IMR-90 (cell line): ENCODE data around the gene USP53. TPM values are rescaled to one million over a fixed set of nuclear protein-coding genes. Genes with fewer than 3 reads are reported as not detected.

Experiments
- ATAC-seq: fragments of 200-7000 bp; cut with Tn5 transposase; 2 replicates; pipeline ENCODE4 v1.9.1; 2020; ENCODE audit warnings: low read depth, mild to moderate bottlenecking, moderate library complexity
- BruUV-seq: library from RNA; stranded (reverse); fragments of 400-500 nt; replicated peaks from 2 replicates; lab custom pipeline; 2021; lab: Mats Ljungman, UMichigan
- CTCF ChIA-PET: fragments of 300-600 bp; formaldehyde crosslinking; extraction: SDS; loops from one replicate; lab custom pipeline; 2021; ENCODE audit warnings: antibody characterized with exemption; lab: Yijun Ruan, JAX
- POLR2A ChIA-PET: fragments of 300-600 bp; sonication (Branson Sonifier 250); formaldehyde crosslinking; loops from one replicate; lab custom pipeline; 2022; ENCODE audit warnings: antibody characterized with exemption; ENCODE audit not compliant: unreplicated experiment; lab: Charles Lee
- DNase-seq: peaks from one replicate; pipeline ENCODE4 v3.0.0; 2013
- H2AFZ ChIP-seq: replicated peaks from 2 replicates; pipeline ENCODE3; 2013; ENCODE audit warnings: low read length, mild to moderate bottlenecking; ENCODE audit not compliant: poor library complexity
- H2AK5ac ChIP-seq: 2 replicates; pipeline ENCODE4 v1.6.1; 2013; ENCODE audit warnings: low read depth, low read length, inconsistent platforms
- H2AK9ac ChIP-seq: replicated peaks from 2 replicates; pipeline ENCODE3; 2013; ENCODE audit warnings: mild to moderate bottlenecking, low read depth, low read length, moderate library complexity; ENCODE audit not compliant: poor library complexity
- H2BK120ac ChIP-seq: 2 replicates; pipeline ENCODE4 v1.6.1; 2013; ENCODE audit warnings: low read depth, low read length, inconsistent platforms
- H2BK15ac ChIP-seq: 3 replicates; pipeline ENCODE4 v1.6.1; 2013; ENCODE audit warnings: low read depth, low read length, inconsistent platforms
- H2BK20ac ChIP-seq: 2 replicates; pipeline ENCODE4 v1.6.1; 2013; ENCODE audit warnings: low read depth, mild to moderate bottlenecking, inconsistent platforms, low read length, moderate library complexity
- H2BK5ac ChIP-seq: 2 replicates; pipeline ENCODE4 v1.6.1; 2013; ENCODE audit warnings: mild to moderate bottlenecking, low read depth, low read length, inconsistent platforms; ENCODE audit not compliant: poor library complexity, severe bottlenecking
- H3K14ac ChIP-seq: replicated peaks from 2 replicates; pipeline ENCODE4 v1.6.1; 2013; ENCODE audit warnings: low read depth, low read length, inconsistent platforms
- H3K18ac ChIP-seq: 2 replicates; pipeline ENCODE4 v1.6.1; 2013; ENCODE audit warnings: low read depth, low read length, control low read depth
- H3K23ac ChIP-seq: 2 replicates; pipeline ENCODE4 v1.6.1; 2013; ENCODE audit warnings: low read depth, low read length, inconsistent platforms
- H3K27ac ChIP-seq: 2 replicates; pipeline ENCODE4 v1.5.1; 2013; ENCODE audit warnings: mild to moderate bottlenecking, control low read depth, low read length; ENCODE audit not compliant: insufficient read depth
- H3K27me3 ChIP-seq: 2 replicates; pipeline ENCODE4 v1.6.1; 2013; ENCODE audit warnings: low read length; ENCODE audit not compliant: control insufficient read depth, insufficient read depth
- H3K36me3 ChIP-seq: 2 replicates; pipeline ENCODE4 v1.6.1; 2013; ENCODE audit warnings: low read length, mixed read lengths; ENCODE audit not compliant: control insufficient read depth, insufficient read depth
- H3K4ac ChIP-seq: 2 replicates; pipeline ENCODE4 v1.6.1; 2013; ENCODE audit warnings: low read depth, low read length, inconsistent platforms
- H3K4me1 ChIP-seq: 2 replicates; pipeline ENCODE4 v1.6.1; 2013; ENCODE audit warnings: low read length, mixed read lengths; ENCODE audit not compliant: control insufficient read depth, insufficient read depth
- H3K4me2 ChIP-seq: 2 replicates; pipeline ENCODE4 v1.6.1; 2013; ENCODE audit warnings: low read depth, mild to moderate bottlenecking, control low read depth, low read length, moderate library complexity
- H3K4me3 ChIP-seq: 2 replicates; pipeline ENCODE4 v1.5.1; 2013; ENCODE audit warnings: low read depth, mild to moderate bottlenecking, control low read depth, low read length, moderate library complexity; ENCODE audit not compliant: insufficient read depth
- H3K56ac ChIP-seq: 2 replicates; pipeline ENCODE4 v1.6.1; 2013; ENCODE audit warnings: low read length, inconsistent platforms; ENCODE audit not compliant: insufficient read depth; ENCODE audit errors: extremely low read depth
- H3K79me1 ChIP-seq, 2 experiments: 2 replicates each; pipeline ENCODE4 v1.6.1; 2013; ENCODE audit warnings: low read length in 2 of 2, inconsistent platforms in 1 of 2, low read depth in 1 of 2
- H3K9ac ChIP-seq: 2 replicates; pipeline ENCODE4 v1.6.1; 2013; ENCODE audit warnings: low read depth, low read length, control low read depth
- H3K9me1 ChIP-seq: 2 replicates; pipeline ENCODE4 v1.6.1; 2013; ENCODE audit warnings: low read length, inconsistent platforms; ENCODE audit not compliant: insufficient read depth
- H3K9me3 ChIP-seq: 2 replicates; pipeline ENCODE4 v1.6.1; 2013; ENCODE audit warnings: low read length; ENCODE audit not compliant: control insufficient read depth, insufficient read depth
- H4K20me1 ChIP-seq: 2 replicates; pipeline ENCODE4 v1.6.1; 2013; ENCODE audit warnings: low read length, inconsistent platforms; ENCODE audit not compliant: insufficient read depth
- H4K5ac ChIP-seq: 2 replicates; pipeline ENCODE4 v1.6.1; 2013; ENCODE audit warnings: mild to moderate bottlenecking, low read depth, low read length, control low read depth
- H4K8ac ChIP-seq, 2 experiments: 2 replicates each; pipeline ENCODE4 v1.6.1; 2013; ENCODE audit warnings: low read depth in 2 of 2, low read length in 2 of 2, control low read depth in 1 of 2, inconsistent platforms in 1 of 2
- H4K91ac ChIP-seq: 2 replicates; pipeline ENCODE4 v1.6.1; 2013; ENCODE audit warnings: low read depth, low read length, inconsistent platforms; ENCODE audit not compliant: insufficient read depth
- BHLHE40 ChIP-seq: fragments of 150-350 bp; IDR thresholded peaks from 2 replicates; pipeline ENCODE4 v1.6.1; 2016; ENCODE audit warnings: mild to moderate bottlenecking, low read depth, low read length
- CEBPB ChIP-seq: IDR thresholded peaks from 2 replicates; pipeline ENCODE4 v1.6.1; 2012; ENCODE audit warnings: low read depth, low read length, improper control_type of control experiment
- CHD1 ChIP-seq: IDR thresholded peaks from 2 replicates; pipeline ENCODE4 v1.6.1; 2012; ENCODE audit warnings: low read depth, low read length, improper control_type of control experiment
- FOS ChIP-seq: fragments of 150-350 bp; IDR thresholded peaks from 2 replicates; pipeline ENCODE4 v1.6.1; 2016; ENCODE audit warnings: low read depth, low read length
- MAFK ChIP-seq: IDR thresholded peaks from 2 replicates; pipeline ENCODE4 v1.6.1; 2012; ENCODE audit warnings: low read depth, low read length, improper control_type of control experiment
- MAZ ChIP-seq: IDR thresholded peaks from 2 replicates; pipeline ENCODE4 v1.6.1; 2012; ENCODE audit warnings: low read depth, mild to moderate bottlenecking, low read length, improper control_type of control experiment, moderate library complexity, borderline replicate concordance
- MXI1 ChIP-seq: IDR thresholded peaks from 2 replicates; pipeline ENCODE4 v1.6.1; 2012; ENCODE audit warnings: low read depth, mild to moderate bottlenecking, low read length, moderate library complexity, borderline replicate concordance
- NFE2L2 ChIP-seq: fragments of 150-350 bp; IDR thresholded peaks from 2 replicates; pipeline ENCODE4 v1.6.1; 2016; ENCODE audit warnings: low read depth, mild to moderate bottlenecking, low read length
- POLR2A ChIP-seq: IDR thresholded peaks from 2 replicates; pipeline ENCODE4 v1.6.1; 2012; ENCODE audit warnings: mild to moderate bottlenecking, low read depth, low read length
- RAD21 ChIP-seq: IDR thresholded peaks from 2 replicates; pipeline ENCODE4 v1.6.1; 2012; ENCODE audit warnings: low read length, improper control_type of control experiment
- RCOR1 ChIP-seq: IDR thresholded peaks from 2 replicates; pipeline ENCODE4 v1.6.1; 2012; ENCODE audit warnings: mild to moderate bottlenecking, low read length, improper control_type of control experiment; ENCODE audit not compliant: insufficient replicate concordance
- RFX5 ChIP-seq: IDR thresholded peaks from 2 replicates; pipeline ENCODE4 v1.8.0; 2012; ENCODE audit warnings: low read depth, mild to moderate bottlenecking, low read length, moderate library complexity
- WGBS, 2 experiments: methylation state at CpG; one replicate each; pipeline versions ENCODE4 v1.1.5 to v1.1.7; 2013; ENCODE audit warnings: missing lambda C conversion rate in 2 of 2; ENCODE audit not compliant: insufficient read length in 1 of 2; ENCODE audit errors: extremely low coverage in 2 of 2; 5-methylcytosine and 5-hydroxymethylcytosine counted together
- dilution Hi-C: fragments of 300-500 bp; cut with HindIII; formaldehyde crosslinking; loops from one replicate; pipeline ENCODE4 v1.14.3; 2018; ENCODE audit warnings: low sequenced_read_pairs; ENCODE audit not compliant: unreplicated experiment
- in situ Hi-C: fragments of 300-500 bp; cut with MboI; formaldehyde crosslinking; loops from 3 replicates; pipeline ENCODE4 v1.14.3; 2019; ENCODE audit warnings: low sequenced_read_pairs, inconsistent platforms, mixed read lengths
- intact Hi-C: fragments of 100-400 bp; cut with micrococcal nuclease; formaldehyde crosslinking; loops from 2 replicates; pipeline ENCODE4 v1.10.0; 2022
- polyA plus RNA-seq, 3 experiments: library from polyadenylated mRNA; depleted of rRNA; stranded (reverse); fragments of >200 nt; gene quantifications; 2 replicates each; pipeline ENCODE4 v1.2.3, GENCODE V29; 2012; ENCODE audit warnings: low replicate concordance in 1 of 3
- total RNA-seq: library from RNA; depleted of rRNA; stranded (reverse); fragments of >200 nt; gene quantifications from 2 replicates; pipeline ENCODE4 v1.2.3, GENCODE V29; 2012
- TF ChIP-seq, protein P1 (sequence below): fragments of 150-350 bp; IDR thresholded peaks from 2 replicates; pipeline ENCODE4 v1.6.1; 2016; ENCODE audit warnings: low read depth, mild to moderate bottlenecking, low read length, moderate library complexity, borderline replicate concordance
- TF ChIP-seq, protein P2 (sequence below): conservative IDR thresholded peaks from 2 replicates; pipeline ENCODE4 v1.5.1; 2012; ENCODE audit warnings: mild to moderate bottlenecking, low read depth, low read length, improper control_type of control experiment

USP53 gene
- total and polyA plus RNA-seq, 2 of the 4 experiments (the other 2 are of a cell fraction), result 11.2 to 24.0 TPM

DNA sequence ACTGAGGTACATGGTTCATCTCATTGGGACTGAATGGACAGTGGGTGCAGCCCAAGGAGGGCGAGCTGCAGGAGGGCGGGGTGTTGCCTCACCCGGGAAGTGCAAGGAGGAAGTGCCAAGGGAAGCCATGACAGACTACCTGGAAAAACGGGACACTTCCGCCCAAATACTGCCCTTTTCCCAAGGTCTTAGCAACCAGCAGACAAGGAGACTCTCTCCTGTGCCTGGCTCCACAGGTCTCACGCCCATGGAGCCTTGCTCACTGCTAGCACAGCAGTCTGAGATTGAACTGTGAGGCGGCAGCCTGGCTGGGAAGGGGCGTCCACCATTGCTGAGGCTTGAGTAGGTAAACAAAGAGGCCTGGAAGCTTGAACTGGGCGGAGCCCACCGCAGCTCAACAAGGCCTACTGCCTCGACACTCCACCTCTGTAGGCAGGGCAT, 14.7 kb upstream of the USP53 start:
- Histone ChIP-seq H4K91ac (no peak overlapping the region), H3K14ac (no peak overlapping the region), H4K8ac (no peak overlapping the region), H4K5ac (no peak overlapping the region), H3K4me2 (no peak overlapping the region), H3K9me3 (no peaks in the 10 kb centered on the region), H3K79me1 (no peaks in the 10 kb centered on the region), H3K4ac (no peak overlapping the region), H2AFZ (no peak overlapping the region), H3K4me3 (no peak overlapping the region), H3K23ac (no peak overlapping the region), H4K20me1 (no peaks in the 10 kb centered on the region), H2BK20ac (no peak overlapping the region), H3K4me1 (no peaks in the 10 kb centered on the region), H2BK15ac (no peak overlapping the region), H3K9me1 (no peaks in the 10 kb centered on the region), H3K56ac (no peak overlapping the region), H2AK5ac (no peak overlapping the region), H3K27me3 (no peaks in the 10 kb centered on the region), H3K36me3 (no peaks in the 10 kb centered on the region), H2BK120ac (no peak overlapping the region), H3K27ac (no peak overlapping the region), H2AK9ac (no peak overlapping the region), H3K9ac (no peak overlapping the region), H2BK5ac (no peak overlapping the region), H3K18ac (no peak overlapping the region)
- 90% methylated on average over 3 of the region's 11 CpGs; no CpG with 5 or more reads in 1 of the 2 experiments for WGBS, 2 experiments
- no TSS peak for BruUV-seq
- intact Hi-C loops (no loop called here), in situ Hi-C loops (no loop called here), dilution Hi-C loops (no loop called here)
- ATAC-seq, result no peak
- ChIA-PET CTCF (no interaction called here), POLR2A (no interaction called here)
- no peak for DNase-seq
- TF ChIP-seq, protein P1, sequence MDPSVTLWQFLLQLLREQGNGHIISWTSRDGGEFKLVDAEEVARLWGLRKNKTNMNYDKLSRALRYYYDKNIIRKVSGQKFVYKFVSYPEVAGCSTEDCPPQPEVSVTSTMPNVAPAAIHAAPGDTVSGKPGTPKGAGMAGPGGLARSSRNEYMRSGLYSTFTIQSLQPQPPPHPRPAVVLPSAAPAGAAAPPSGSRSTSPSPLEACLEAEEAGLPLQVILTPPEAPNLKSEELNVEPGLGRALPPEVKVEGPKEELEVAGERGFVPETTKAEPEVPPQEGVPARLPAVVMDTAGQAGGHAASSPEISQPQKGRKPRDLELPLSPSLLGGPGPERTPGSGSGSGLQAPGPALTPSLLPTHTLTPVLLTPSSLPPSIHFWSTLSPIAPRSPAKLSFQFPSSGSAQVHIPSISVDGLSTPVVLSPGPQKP, result no peak
- TF ChIP-seq POLR2A, result no peak
- TF ChIP-seq BHLHE40, result no peak
- TF ChIP-seq CHD1, result no peak
- no peak for TF ChIP-seq MAZ
- TF ChIP-seq NFE2L2, result no peak
- TF ChIP-seq MXI1, result no peak
- TF ChIP-seq MAFK, result no peak
- TF ChIP-seq RAD21, result no peak
- TF ChIP-seq, protein P2, sequence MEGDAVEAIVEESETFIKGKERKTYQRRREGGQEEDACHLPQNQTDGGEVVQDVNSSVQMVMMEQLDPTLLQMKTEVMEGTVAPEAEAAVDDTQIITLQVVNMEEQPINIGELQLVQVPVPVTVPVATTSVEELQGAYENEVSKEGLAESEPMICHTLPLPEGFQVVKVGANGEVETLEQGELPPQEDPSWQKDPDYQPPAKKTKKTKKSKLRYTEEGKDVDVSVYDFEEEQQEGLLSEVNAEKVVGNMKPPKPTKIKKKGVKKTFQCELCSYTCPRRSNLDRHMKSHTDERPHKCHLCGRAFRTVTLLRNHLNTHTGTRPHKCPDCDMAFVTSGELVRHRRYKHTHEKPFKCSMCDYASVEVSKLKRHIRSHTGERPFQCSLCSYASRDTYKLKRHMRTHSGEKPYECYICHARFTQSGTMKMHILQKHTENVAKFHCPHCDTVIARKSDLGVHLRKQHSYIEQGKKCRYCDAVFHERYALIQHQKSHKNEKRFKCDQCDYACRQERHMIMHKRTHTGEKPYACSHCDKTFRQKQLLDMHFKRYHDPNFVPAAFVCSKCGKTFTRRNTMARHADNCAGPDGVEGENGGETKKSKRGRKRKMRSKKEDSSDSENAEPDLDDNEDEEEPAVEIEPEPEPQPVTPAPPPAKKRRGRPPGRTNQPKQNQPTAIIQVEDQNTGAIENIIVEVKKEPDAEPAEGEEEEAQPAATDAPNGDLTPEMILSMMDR, result no peak
- no peak for TF ChIP-seq RCOR1
- TF ChIP-seq FOS, result no peak
- no peak for TF ChIP-seq RFX5
- no peak for TF ChIP-seq CEBPB
